ENCODE measurements around the gene TEX11.
"Not testable (repeated sequence)": the region's sequence is repeated elsewhere in the genome, so short reads cannot be mapped to it uniquely, and the experiment has no call there.

The TEX11 gene

GRCh38 chrX:70908541-70908940 lies at the start of gene TEX11:
Gene TEX11 (minus strand): TSS chrX:70908711. CDS start chrX:70907789, 922 bp downstream.
- no peak for DNase-seq

- DNase-seq = no peak
These were observed 46.4 kb upstream of the TEX11 start for GRCh38 chrX:70954871-70955270.

- DNase-seq = no peak
These were observed 15.9 kb upstream of the TEX11 start for GRCh38 chrX:70924294-70924911.

GRCh38 chrX:70922774-70923473 lies 14.4 kb upstream of the TEX11 start:
- no peak for DNase-seq

GRCh38 chrX:70921709-70922352 lies 13.3 kb upstream of the TEX11 start:
- no peak for DNase-seq

- no peak for DNase-seq
These were observed 8.2 kb upstream of the TEX11 start for GRCh38 chrX:70916754-70917153.

GRCh38 chrX:70907900-70908299 lies 611 bp downstream of the TEX11 start:
- no peak for DNase-seq

GRCh38 chrX:70901465-70901864 lies 7.0 kb downstream of the TEX11 start:
- no peak for DNase-seq

GRCh38 chrX:70890441-70890840 lies 18.1 kb downstream of the TEX11 start:
- DNase-seq = not testable (repeated sequence)

GRCh38 chrX:70878902-70879301 lies 29.6 kb downstream of the TEX11 start:
- DNase-seq = no peak

GRCh38 chrX:70852294-70852693 lies 56.2 kb downstream of the TEX11 start:
- DNase-seq = no peak

GRCh38 chrX:70844081-70844480 lies 64.4 kb downstream of the TEX11 start:
- not testable (repeated sequence) for DNase-seq

GRCh38 chrX:70843620-70844019 lies 64.9 kb downstream of the TEX11 start:
- not testable (repeated sequence) for DNase-seq

- no peak for DNase-seq
These were observed 73.9 kb downstream of the TEX11 start for GRCh38 chrX:70834589-70834988.

GRCh38 chrX:70826715-70827114 lies 81.8 kb downstream of the TEX11 start:
- no peak for DNase-seq

- DNase-seq = no peak
These were observed 83.1 kb downstream of the TEX11 start for GRCh38 chrX:70825366-70825765.

GRCh38 chrX:70808942-70809940 lies 99.3 kb downstream of the TEX11 start:
- no peak for DNase-seq

- no peak for DNase-seq
These were observed 102.4 kb downstream of the TEX11 start for GRCh38 chrX:70806081-70806480.

GRCh38 chrX:70796742-70797141 lies 111.8 kb downstream of the TEX11 start:
- DNase-seq = not testable (repeated sequence)

- DNase-seq = no peak
These were observed 134.3 kb downstream of the TEX11 start for GRCh38 chrX:70774223-70774622.

GRCh38 chrX:70769659-70770227 lies 138.8 kb downstream of the TEX11 start:
- no peak for DNase-seq

GRCh38 chrX:70762285-70762684 lies 146.2 kb downstream of the TEX11 start:
- DNase-seq = no peak

- DNase-seq = no peak
These were observed 152.7 kb downstream of the TEX11 start for GRCh38 chrX:70755850-70756249.
